NCI-H2081 (cell line): ENCODE measurements around the gene ENTPD7.

ENCODE experiments used
- DNase-seq, 2 experiments: peaks; one replicate each; lab custom pipeline; 2025; lab: John Stamatoyannopoulos, UW

The ENTPD7 gene

DNA sequence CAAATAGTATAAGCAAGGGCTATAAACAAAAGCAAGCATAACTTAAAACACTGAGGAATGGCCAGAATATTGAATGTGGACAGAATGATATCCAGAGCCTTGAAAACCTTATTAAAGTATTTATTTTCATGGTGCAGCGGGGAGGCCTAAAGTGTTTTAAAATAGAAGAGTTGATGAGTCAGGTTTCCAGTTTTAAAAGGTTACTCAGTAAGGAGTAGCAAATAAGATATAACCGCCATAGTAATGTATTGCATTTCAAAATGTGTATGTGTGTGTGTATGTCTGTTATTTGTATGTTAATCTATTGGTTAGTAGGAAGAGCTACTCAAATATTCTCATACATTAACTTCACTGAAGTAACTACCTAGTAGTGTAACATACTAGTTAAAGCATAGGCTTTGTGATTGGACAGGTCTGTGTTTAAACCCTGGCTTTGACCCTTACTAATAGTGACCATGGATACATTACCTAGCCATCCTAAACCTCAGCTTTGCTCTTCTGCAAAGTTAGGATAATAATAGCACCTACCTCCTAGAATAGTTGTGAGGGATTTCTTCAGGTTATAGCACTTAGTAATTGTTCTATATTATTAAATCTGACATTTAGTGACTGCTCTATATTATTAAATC is 89.6 kb downstream of the ENTPD7 start:
- no peak for DNase-seq

GRCh38 chr10:99750641-99751040 is 91.3 kb downstream of the ENTPD7 start:
- DNase-seq = no peak

- no peak for DNase-seq
Measured at GRCh38 chr10:99754670-99755069, 95.4 kb downstream of the ENTPD7 start.
